HepG2 (cell line): ENCODE data around the gene LRP1B. TPM values are rescaled to one million over a fixed set of nuclear protein-coding genes. Genes with fewer than 3 reads are reported as not detected.

Experiments used
- ATAC-seq: fragments of 200-7000 bp; cut with Tn5 transposase; 3 replicates; pipeline ENCODE4 v1.9.1; 2020; ENCODE audit warnings: mild to moderate bottlenecking, moderate library complexity
- BruUV-seq: library from RNA; stranded (reverse); fragments of 400-500 nt; replicated peaks from 2 replicates; lab custom pipeline; 2021; lab: Mats Ljungman, UMichigan
- CTCF ChIA-PET: fragments of 300-600 bp; formaldehyde crosslinking; extraction: SDS; loops from one replicate; lab custom pipeline; 2021; ENCODE audit warnings: low total read pairs, inconsistent platforms, low intra/inter-chr PET ratio; lab: Yijun Ruan, JAX
- POLR2A ChIA-PET: fragments of 350-600 bp; sonication (Branson Sonifier 250); formaldehyde crosslinking; loops from one replicate; lab custom pipeline; 2020; ENCODE audit warnings: antibody characterized with exemption, inconsistent platforms; lab: Yijun Ruan, JAX
- DNase-seq: peaks from one replicate; pipeline ENCODE4 v3.0.0-alpha.2; 2015; ENCODE audit warnings: low spot score
- FAIRE-seq: peaks from 3 replicates; lab custom pipeline; 2011; peaks lifted over from hg19 to GRCh38; lab: Jason Lieb, UNC
- H2AFZ ChIP-seq: one replicate; pipeline ENCODE4 v1.6.1; 2011; ENCODE audit warnings: low read length, inconsistent platforms
- H3K27ac ChIP-seq: fragments of 300-600 bp; 3 replicates; pipeline ENCODE4 v1.8.0; 2011; ENCODE audit warnings: mixed run types, mild to moderate bottlenecking, mixed read lengths, low read length, inconsistent platforms; ENCODE audit not compliant: insufficient read depth; ENCODE audit errors: extremely low read length
- H3K27me3 ChIP-seq, 2 experiments: fragments of 200-600 bp in 1 of 2; 2 replicates in 1 of 2; 3 replicates in 1 of 2; pipeline versions ENCODE4 v1.6.0 to v1.8.0; 2011; ENCODE audit warnings: low read length in 2 of 2, mild to moderate bottlenecking in 2 of 2, moderate library complexity in 2 of 2, inconsistent platforms in 1 of 2; ENCODE audit not compliant: insufficient read depth in 2 of 2, control insufficient read depth in 1 of 2
- H3K36me3 ChIP-seq, 2 experiments: fragments of 200-600 bp in 1 of 2; replicated peaks in 1 of 2; 2 replicates in 1 of 2; 3 replicates in 1 of 2; pipeline versions ENCODE4 v1.5.1 to v1.8.0; 2011; ENCODE audit warnings: low read length in 2 of 2, inconsistent platforms in 1 of 2; ENCODE audit not compliant: insufficient read depth in 2 of 2, control insufficient read depth in 1 of 2
- H3K4me1 ChIP-seq: 2 replicates; pipeline ENCODE4 v1.5.1; 2012; ENCODE audit warnings: low read length, inconsistent platforms; ENCODE audit not compliant: insufficient read depth
- H3K4me2 ChIP-seq: 2 replicates; pipeline ENCODE4 v1.6.0; 2011; ENCODE audit warnings: low read depth, low read length, inconsistent platforms
- H3K4me3 ChIP-seq, 3 experiments: fragments of 200-600 bp in 1 of 3; sonication (generic), shearing (Covaris generic) in 1 of 3; replicated peaks in 1 of 3; 2 replicates each; pipeline ENCODE4 v1.5.1; 2011 to 2016; ENCODE audit warnings: low read length in 3 of 3, inconsistent platforms in 2 of 3, low read depth in 2 of 3, mild to moderate bottlenecking in 2 of 3, control low read depth in 1 of 3, mixed read lengths in 1 of 3; ENCODE audit not compliant: insufficient read depth in 1 of 3
- H3K79me2 ChIP-seq: one replicate; pipeline ENCODE4 v1.6.1; 2011; ENCODE audit warnings: low read length, inconsistent platforms; ENCODE audit not compliant: insufficient read depth
- H3K9ac ChIP-seq: 2 replicates; pipeline ENCODE4 v1.6.0; 2011; ENCODE audit warnings: mild to moderate bottlenecking, low read depth, low read length, inconsistent platforms; ENCODE audit not compliant: insufficient read depth
- H3K9me3 ChIP-seq: 2 replicates; pipeline ENCODE4 v1.5.1; 2012; ENCODE audit warnings: mild to moderate bottlenecking, low read length
- H4K20me1 ChIP-seq: 2 replicates; pipeline ENCODE4 v1.6.0; 2011; ENCODE audit warnings: inconsistent platforms, mild to moderate bottlenecking, low read length, moderate library complexity; ENCODE audit not compliant: insufficient read depth
- FOXA1 ChIP-seq, 2 experiments: fragments of 450-650 bp in 1 of 2; sonication (generic) in 1 of 2; formaldehyde crosslinking in 1 of 2; IDR thresholded peaks; 2 replicates each; pipeline versions ENCODE4 v1.4.0 to v1.6.1; 2016 to 2020; ENCODE audit warnings: missing genetic modification reagents in 1 of 2
- KMT2A ChIP-seq: sonication (generic); formaldehyde crosslinking; IDR thresholded peaks from 2 replicates; pipeline ENCODE4 v1.4.0; 2020; ENCODE audit warnings: missing genetic modification reagents
- POLR2AphosphoS5 ChIP-seq: IDR thresholded peaks from 2 replicates; pipeline ENCODE4 v1.6.1; 2012; ENCODE audit warnings: low read depth, low read length
- SUZ12 ChIP-seq: fragments of 150-350 bp; IDR thresholded peaks from 2 replicates; pipeline ENCODE4 v1.6.1; 2014; ENCODE audit warnings: low read depth, low read length
- ZBTB21 ChIP-seq: sonication (generic); formaldehyde crosslinking; IDR thresholded peaks from 2 replicates; pipeline ENCODE4 v1.4.0; 2020; ENCODE audit warnings: missing genetic modification reagents
- ZNF30 ChIP-seq: sonication (generic); formaldehyde crosslinking; IDR thresholded peaks from 2 replicates; pipeline ENCODE4 v1.5.0; 2020; ENCODE audit warnings: mild to moderate bottlenecking, missing genetic modification reagents
- ZNF33B ChIP-seq: sonication (generic); formaldehyde crosslinking; IDR thresholded peaks from 2 replicates; pipeline ENCODE4 v1.5.1; 2020; ENCODE audit warnings: mild to moderate bottlenecking, missing genetic modification reagents
- in situ Hi-C: cut with HindIII; loops from 2 replicates; pipeline ENCODE4 v1.10.0; 2017; ENCODE audit warnings: low pct_unique_long_range_greater_than_20kb; ENCODE audit not compliant: extremely low pct_ligation_motif_present
- intact Hi-C: fragments of 100-400 bp; cut with micrococcal nuclease; formaldehyde crosslinking; loops from one replicate; pipeline ENCODE4 v1.10.0; 2022; ENCODE audit not compliant: unreplicated experiment
- polyA plus RNA-seq, 8 experiments: library from polyadenylated mRNA; depleted of rRNA in 3 of 8; stranded (reverse) in 7 of 8; unstranded in 1 of 8; fragments of >200 nt; fragmentation: Illumina TruSeq in 4 of 8; extraction: Trizol in 4 of 8; gene quantifications; 2 replicates each; pipeline versions ENCODE4 v1.2.1 to v1.2.3, GENCODE V29; 2011 to 2016; ENCODE audit warnings: low read depth in 4 of 8, missing spikeins in 1 of 8, mixed read lengths in 1 of 8; ENCODE audit not compliant: insufficient read depth in 1 of 8
- total RNA-seq, 5 experiments: library from RNA; depleted of rRNA; stranded (reverse); fragments of >200 nt; fragmentation: Illumina TruSeq; extraction: Trizol; gene quantifications; 2 replicates each; pipeline ENCODE4 v1.2.3, GENCODE V29; 2016; ENCODE audit warnings: low read depth in 1 of 5

LRP1B gene
- total and polyA plus RNA-seq, 2 of the 13 experiments (the other 11 are each of a cell fraction or from before 2014, with no cell fraction given), result 0.04 TPM; not detected in 1

DNA sequence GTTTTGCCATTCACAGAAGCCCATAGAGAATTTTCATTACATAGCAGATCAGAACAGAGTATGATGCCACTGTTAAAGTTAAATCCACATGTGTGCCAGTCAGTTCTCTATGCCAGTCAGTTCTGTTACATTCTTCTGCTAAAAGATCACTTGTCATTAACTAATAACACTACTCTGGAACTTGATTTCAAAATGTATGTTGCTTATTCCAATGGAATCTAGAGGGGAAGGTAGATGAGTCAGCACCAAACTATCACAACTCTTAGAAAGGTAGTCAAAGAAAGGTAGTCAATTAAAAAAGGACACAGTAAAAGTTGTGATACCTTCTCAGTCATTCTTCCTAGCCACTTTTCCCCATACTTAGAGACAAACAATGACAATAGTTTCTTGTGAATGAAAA lies 1214.4 kb downstream of the LRP1B start:
- ATAC-seq (no peak), DNase-seq (no peak), FAIRE-seq (no peak)
- Histone ChIP-seq H3K9me3 (no peaks in the 10 kb centered on the region), H3K4me1 (no peaks in the 10 kb centered on the region), H3K4me3 (no peak overlapping the region), H3K79me2 (no peaks in the 10 kb centered on the region), H3K27me3 (no peaks in the 10 kb centered on the region), H3K9ac (no peak overlapping the region), H3K27ac (no peak overlapping the region), H3K36me3 (no peaks in the 10 kb centered on the region), H2AFZ (no peak overlapping the region), H4K20me1 (no peaks in the 10 kb centered on the region), H3K4me2 (no peak overlapping the region)
- BruUV-seq, result no TSS peak
- ChIA-PET POLR2A (no interaction called here), CTCF (no interaction called here)
- intact Hi-C loops, result no loop called here
- TF ChIP-seq SUZ12 (no peak), ZNF30 (CRISPR knock-in tag) (no peak), FOXA1 (IDR thresholded peaks at IDR 0.05) (no peak), FOXA1 (CRISPR knock-in tag; IDR thresholded peaks at IDR 0.05) (no peak), POLR2AphosphoS5 (no peak), ZBTB21 (CRISPR knock-in tag) (no peak)
- in situ Hi-C loops, result no loop called here

DNA sequence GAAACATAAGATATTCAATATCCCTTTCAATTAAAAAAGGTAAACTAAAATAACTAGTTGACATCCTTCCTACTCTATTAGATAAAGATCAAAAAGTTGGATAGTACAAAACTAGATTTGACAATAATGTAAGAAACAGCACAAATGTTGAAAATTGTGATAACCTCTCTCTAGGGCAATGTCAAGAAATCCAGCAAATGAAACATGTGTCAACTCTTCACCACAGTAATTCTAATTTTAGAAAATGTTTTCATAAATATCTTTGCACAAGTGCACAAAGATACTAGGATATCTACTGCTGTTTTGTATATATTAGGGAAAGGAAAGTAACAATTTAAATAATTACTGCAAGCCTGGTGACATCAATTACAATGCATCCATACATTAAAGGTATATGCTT lies 1220.1 kb downstream of the LRP1B start:
- TF ChIP-seq ZNF33B (CRISPR knock-in tag), result no peak
- TF ChIP-seq KMT2A (CRISPR knock-in tag), result no peak
- Histone ChIP-seq H3K79me2 (no peaks in the 10 kb centered on the region), H4K20me1 (no peaks in the 10 kb centered on the region), H3K4me1 (no peaks in the 10 kb centered on the region), H3K9ac (no peak overlapping the region), H3K27me3 (no peaks in the 10 kb centered on the region), H3K27ac (no peak overlapping the region), H3K4me2 (no peak overlapping the region), H3K9me3 (no peaks in the 10 kb centered on the region), H3K4me3 (no peak overlapping the region), H2AFZ (no peak overlapping the region), H3K36me3 (no peaks in the 10 kb centered on the region)
- CTCF ChIA-PET, result no interaction called here
- POLR2A ChIA-PET, result no interaction called here
- no peak for FAIRE-seq
- intact Hi-C loops, result no loop called here
- ATAC-seq, result no peak
- no peak for DNase-seq
- no TSS peak for BruUV-seq
- in situ Hi-C loops, result no loop called here
